ENCODE measurements around the gene ATP5MC2.

Gene ATP5MC2

GRCh38 chr12:53677016-53677799 lies 1.3 kb upstream of the ATP5MC2 start:
- no peak for DNase-seq (ENCODE audit: low spot score)
- no peak for TF ChIP-seq CTCF (IDR thresholded peaks at IDR 0.05; ENCODE audit: extremely low read depth, missing control alignments)

GRCh38 chr12:53676656-53677015 lies 753 bp upstream of the ATP5MC2 start:
- no peak for TF ChIP-seq CTCF (IDR thresholded peaks at IDR 0.05; ENCODE audit: extremely low read depth, missing control alignments)
- DNase-seq (ENCODE audit: low spot score): peak; percentile 45

GRCh38 chr12:53674977-53675700 lies 744 bp downstream of the ATP5MC2 start:
- no peak for TF ChIP-seq CTCF (IDR thresholded peaks at IDR 0.05; ENCODE audit: extremely low read depth, missing control alignments)

GRCh38 chr12:53670971-53671370 lies 4.9 kb downstream of the ATP5MC2 start:
- DNase-seq (ENCODE audit: low spot score): no peak
- TF ChIP-seq CTCF (IDR thresholded peaks at IDR 0.05; ENCODE audit: extremely low read depth, missing control alignments): no peak

More at GRCh38 chr12:53674977-53675700, 744 bp downstream of the ATP5MC2 start:
- DNase-seq (ENCODE audit: low spot score): no peak

- TF ChIP-seq CTCF (IDR thresholded peaks at IDR 0.05; ENCODE audit: extremely low read depth, missing control alignments): no peak
Observed at GRCh38 chr12:53670308-53670707, 5.6 kb downstream of the ATP5MC2 start.

GRCh38 chr12:53667080-53667479 lies 8.8 kb downstream of the ATP5MC2 start:
- TF ChIP-seq CTCF (IDR thresholded peaks at IDR 0.05; ENCODE audit: extremely low read depth, missing control alignments): no peak
- DNase-seq (ENCODE audit: low spot score): no peak

More at GRCh38 chr12:53670308-53670707, 5.6 kb downstream of the ATP5MC2 start:
- DNase-seq (ENCODE audit: low spot score): no peak

GRCh38 chr12:53664936-53665335 lies 10.9 kb downstream of the ATP5MC2 start:
- DNase-seq (ENCODE audit: low spot score): no peak
- no peak for TF ChIP-seq CTCF (IDR thresholded peaks at IDR 0.05; ENCODE audit: extremely low read depth, missing control alignments)
